ENCODE measurements around the gene MEF2B. TPM values are rescaled to one million over a fixed set of nuclear protein-coding genes. Genes with fewer than 3 reads are reported as not detected.
"Not testable (repeated sequence)": the region's sequence is repeated elsewhere in the genome, so short reads cannot be mapped to it uniquely, and the experiment has no call there.

MEF2B gene
- total RNA-seq, 1 donor from 2014 or later, result under 0.01 TPM

DNA sequence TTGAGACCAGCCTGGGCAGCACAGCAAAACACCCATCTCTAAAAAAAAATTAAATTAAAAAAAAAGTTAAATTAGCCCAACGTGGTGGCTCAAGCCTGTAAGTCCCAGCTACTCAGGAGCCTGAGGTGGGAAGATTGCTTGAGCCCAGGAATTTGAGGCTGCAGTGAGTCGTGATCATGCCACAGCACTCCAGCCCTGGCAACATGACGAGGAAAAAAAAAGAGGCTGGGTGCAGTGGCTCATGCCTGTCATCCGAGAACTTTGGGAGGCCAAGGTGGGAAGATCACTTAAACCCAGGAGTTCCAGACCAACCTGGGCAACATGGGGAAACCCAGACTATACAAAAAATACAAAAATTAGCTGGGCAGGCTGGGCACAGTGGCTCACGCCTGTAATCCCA, 29.6 kb downstream of the MEF2B start:
- FAIRE-seq, result no peak
- Histone ChIP-seq H3K4me3 (ENCODE audit: low read depth, low read length) (no peak overlapping the region), H3K36me3 (ENCODE audit: control insufficient read depth, insufficient read depth, low read length) (no peaks in the 10 kb centered on the region), H3K27me3 (ENCODE audit: control insufficient read depth, insufficient read depth, low read length) (no peaks in the 10 kb centered on the region)
- DNase-seq (ENCODE audit: low read depth), result no peak
- TF ChIP-seq, protein P1, sequence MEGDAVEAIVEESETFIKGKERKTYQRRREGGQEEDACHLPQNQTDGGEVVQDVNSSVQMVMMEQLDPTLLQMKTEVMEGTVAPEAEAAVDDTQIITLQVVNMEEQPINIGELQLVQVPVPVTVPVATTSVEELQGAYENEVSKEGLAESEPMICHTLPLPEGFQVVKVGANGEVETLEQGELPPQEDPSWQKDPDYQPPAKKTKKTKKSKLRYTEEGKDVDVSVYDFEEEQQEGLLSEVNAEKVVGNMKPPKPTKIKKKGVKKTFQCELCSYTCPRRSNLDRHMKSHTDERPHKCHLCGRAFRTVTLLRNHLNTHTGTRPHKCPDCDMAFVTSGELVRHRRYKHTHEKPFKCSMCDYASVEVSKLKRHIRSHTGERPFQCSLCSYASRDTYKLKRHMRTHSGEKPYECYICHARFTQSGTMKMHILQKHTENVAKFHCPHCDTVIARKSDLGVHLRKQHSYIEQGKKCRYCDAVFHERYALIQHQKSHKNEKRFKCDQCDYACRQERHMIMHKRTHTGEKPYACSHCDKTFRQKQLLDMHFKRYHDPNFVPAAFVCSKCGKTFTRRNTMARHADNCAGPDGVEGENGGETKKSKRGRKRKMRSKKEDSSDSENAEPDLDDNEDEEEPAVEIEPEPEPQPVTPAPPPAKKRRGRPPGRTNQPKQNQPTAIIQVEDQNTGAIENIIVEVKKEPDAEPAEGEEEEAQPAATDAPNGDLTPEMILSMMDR (IDR thresholded peaks at IDR 0.05; ENCODE audit: insufficient read depth, low read length, severe bottlenecking), result no peak

DNA sequence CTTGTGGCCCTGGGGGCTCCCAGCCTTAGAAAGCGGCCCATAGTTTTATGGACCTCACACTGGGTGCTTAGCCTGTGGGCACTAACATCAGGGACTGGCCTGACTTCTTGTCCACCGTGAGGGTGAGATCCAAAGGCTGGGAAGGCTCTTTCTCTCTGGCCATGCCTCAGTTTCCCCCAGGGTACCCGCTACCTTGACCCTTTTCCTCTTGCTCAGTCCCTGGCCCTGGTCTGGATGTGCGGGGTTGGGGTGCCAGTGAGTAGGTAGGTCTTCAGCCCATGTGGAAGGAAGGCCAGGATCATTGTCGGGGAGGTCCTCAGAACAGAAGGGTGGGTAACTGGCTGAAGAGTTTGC, 30.2 kb downstream of the MEF2B start:
- DNase-seq (ENCODE audit: low read depth) (no peak), FAIRE-seq (no peak)
- Histone ChIP-seq H3K27me3 (ENCODE audit: control insufficient read depth, insufficient read depth, low read length) (no peaks in the 10 kb centered on the region), H3K4me3 (ENCODE audit: low read depth, low read length) (no peak overlapping the region), H3K36me3 (ENCODE audit: control insufficient read depth, insufficient read depth, low read length) (no peaks in the 10 kb centered on the region)
- TF ChIP-seq, protein P1 (IDR thresholded peaks at IDR 0.05; ENCODE audit: insufficient read depth, low read length, severe bottlenecking), result no peak

DNA sequence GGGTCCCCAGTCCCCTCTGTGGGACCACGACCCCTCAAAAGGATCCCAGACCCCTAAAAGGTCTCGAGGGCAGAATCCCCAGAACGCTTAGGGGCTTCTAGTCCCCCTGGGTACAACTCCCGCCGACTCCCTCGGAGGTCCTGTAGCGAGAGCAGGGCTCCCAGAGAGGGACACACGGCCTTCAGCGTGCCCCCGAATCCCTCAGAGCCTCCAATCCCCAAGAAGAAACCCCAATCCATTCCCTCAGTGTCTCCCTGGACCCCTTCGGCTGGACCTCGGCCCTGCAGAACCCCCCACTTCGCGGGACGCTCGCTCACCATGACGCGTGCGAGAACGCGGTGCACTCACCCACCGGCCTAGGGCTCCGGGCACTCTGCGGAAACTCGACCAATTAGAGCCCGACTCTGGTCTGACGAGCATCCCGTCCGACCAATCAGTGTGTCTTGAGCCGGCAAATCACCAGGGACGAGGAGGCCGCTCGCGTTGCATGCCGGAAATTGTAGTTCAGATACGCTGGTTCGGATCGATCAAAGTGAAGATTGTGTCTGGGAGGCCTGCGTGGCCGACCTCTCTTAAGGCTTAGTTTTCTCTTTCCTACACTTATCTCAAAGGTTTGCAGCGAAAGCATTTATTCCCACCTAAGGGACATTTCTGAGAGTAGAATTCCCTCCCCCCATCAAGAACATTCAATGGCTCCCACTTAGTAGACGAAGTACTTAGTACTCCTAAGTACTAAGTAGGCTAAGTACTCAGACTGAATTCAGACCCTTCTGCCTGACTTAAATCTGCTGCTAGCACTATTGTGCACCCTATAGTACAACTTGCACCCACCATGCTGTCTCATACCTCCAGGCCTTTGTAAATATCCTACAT, 31.7 kb downstream of the MEF2B start, which contains the start of gene TMEM161A:
TMEM161A (minus strand) TSS at position 370 of the 873 bp plus-strand sequence; CDS start at position 320, 50 bp downstream.
- TF ChIP-seq, protein P1 (IDR thresholded peaks at IDR 0.05; ENCODE audit: insufficient read depth, low read length, severe bottlenecking), result no peak
- Histone ChIP-seq H3K27me3 (ENCODE audit: control insufficient read depth, insufficient read depth, low read length) (no peaks in the 10 kb centered on the region), H3K36me3 (ENCODE audit: control insufficient read depth, insufficient read depth, low read length) (no peaks in the 10 kb centered on the region), H3K4me3 (ENCODE audit: low read depth, low read length) (peak within 1 kb of the TSS; percentile 90)
- peak; percentile 96 for DNase-seq (ENCODE audit: low read depth)
- FAIRE-seq, result no peak

DNA sequence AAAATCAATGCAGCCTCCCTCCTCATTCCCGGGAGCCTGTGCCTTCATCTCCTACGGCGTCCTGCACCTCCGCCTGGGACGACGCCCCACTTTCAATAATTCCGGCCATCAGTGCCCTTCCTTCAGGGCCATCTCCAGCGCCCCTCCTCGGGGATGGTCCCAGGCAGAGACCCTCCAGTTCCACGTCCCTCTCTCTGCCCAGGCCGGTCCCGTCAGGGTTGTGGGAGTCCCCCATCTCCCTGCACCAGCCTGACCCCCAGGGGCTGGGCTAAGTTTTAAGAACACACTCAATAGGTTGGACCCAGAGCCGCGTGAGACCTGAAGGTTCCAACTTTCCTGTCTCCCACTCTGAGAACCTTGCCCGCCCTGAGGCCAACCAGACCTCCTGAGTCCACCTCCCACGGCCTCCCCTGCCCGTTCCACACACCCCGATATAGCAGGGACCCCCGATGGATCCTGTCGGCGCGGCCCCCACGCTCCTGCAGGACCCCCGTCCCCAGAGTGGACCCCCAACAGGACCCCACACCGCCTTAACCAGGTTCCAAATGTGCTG, 32.4 kb downstream of the MEF2B start:
- H3K4me3 ChIP-seq (ENCODE audit: low read depth, low read length), result peak overlapping the region; percentile 90
- TF ChIP-seq, protein P1 (IDR thresholded peaks at IDR 0.05; ENCODE audit: insufficient read depth, low read length, severe bottlenecking), result no peak
- no peak for DNase-seq (ENCODE audit: low read depth)
- H3K27me3 ChIP-seq (ENCODE audit: control insufficient read depth, insufficient read depth, low read length), result no peaks in the 10 kb centered on the region
- FAIRE-seq, result no peak
- no peaks in the 10 kb centered on the region for H3K36me3 ChIP-seq (ENCODE audit: control insufficient read depth, insufficient read depth, low read length)

DNA sequence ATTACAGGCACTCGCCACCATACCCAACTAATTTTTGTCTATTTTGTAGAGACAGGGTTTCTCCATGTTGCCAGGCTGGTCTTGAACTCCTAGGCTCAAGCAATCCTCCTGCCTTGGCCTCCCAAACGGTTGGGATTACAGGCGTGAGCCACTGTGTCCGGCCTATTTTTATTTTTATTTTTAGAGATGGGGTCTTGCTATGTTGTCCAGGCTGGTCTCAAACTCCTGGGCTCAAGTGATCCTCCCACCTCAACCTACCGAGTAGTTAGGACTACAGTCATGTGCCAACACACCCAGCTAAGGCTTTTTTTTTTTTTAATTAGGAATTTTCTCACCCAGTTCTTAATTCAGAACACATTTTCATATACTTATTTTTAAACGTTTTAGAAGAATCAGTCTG, 34.4 kb downstream of the MEF2B start:
- DNase-seq (ENCODE audit: low read depth); H3K36me3 ChIP-seq (ENCODE audit: control insufficient read depth, insufficient read depth, low read length); H3K4me3 ChIP-seq (ENCODE audit: low read depth, low read length); H3K27me3 ChIP-seq (ENCODE audit: control insufficient read depth, insufficient read depth, low read length); FAIRE-seq: not testable (repeated sequence)

DNA sequence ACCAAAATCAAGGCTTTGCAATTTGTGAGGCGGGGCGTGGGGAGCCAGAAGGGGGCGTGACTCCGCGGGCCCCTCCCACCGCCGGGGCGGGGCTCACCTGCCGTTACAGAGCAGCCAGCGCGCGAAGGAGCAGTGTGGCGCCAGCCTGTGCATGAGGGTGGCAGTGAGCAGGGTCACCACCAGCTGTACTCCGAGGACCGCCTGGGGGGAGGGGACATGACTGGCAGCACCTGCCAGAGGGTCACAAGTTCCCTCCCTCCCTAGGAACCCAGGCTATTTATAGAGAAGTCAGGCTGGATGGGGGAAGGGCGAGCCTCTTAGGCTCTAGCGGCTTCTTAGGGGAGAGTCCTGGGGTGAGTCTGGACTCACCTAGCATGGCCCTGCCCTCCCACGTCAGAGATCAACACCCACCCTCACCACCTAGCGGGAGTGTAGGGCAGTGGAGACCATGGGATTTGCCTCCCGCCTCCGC, 35.3 kb downstream of the MEF2B start:
- TF ChIP-seq, protein P1 (IDR thresholded peaks at IDR 0.05; ENCODE audit: insufficient read depth, low read length, severe bottlenecking), result no peak
- H3K27me3 ChIP-seq (ENCODE audit: control insufficient read depth, insufficient read depth, low read length), result no peaks in the 10 kb centered on the region
- no peak for FAIRE-seq
- no peak for DNase-seq (ENCODE audit: low read depth)
- H3K4me3 ChIP-seq (ENCODE audit: low read depth, low read length), result no peak overlapping the region
- H3K36me3 ChIP-seq (ENCODE audit: control insufficient read depth, insufficient read depth, low read length), result no peaks in the 10 kb centered on the region

Data from bronchial epithelial cell (primary cell).